ENCODE data around the gene GCNA.
"Not testable (repeated sequence)": the region's sequence is repeated elsewhere in the genome, so short reads cannot be mapped to it uniquely, and the experiment has no call there.

The GCNA gene

DNA sequence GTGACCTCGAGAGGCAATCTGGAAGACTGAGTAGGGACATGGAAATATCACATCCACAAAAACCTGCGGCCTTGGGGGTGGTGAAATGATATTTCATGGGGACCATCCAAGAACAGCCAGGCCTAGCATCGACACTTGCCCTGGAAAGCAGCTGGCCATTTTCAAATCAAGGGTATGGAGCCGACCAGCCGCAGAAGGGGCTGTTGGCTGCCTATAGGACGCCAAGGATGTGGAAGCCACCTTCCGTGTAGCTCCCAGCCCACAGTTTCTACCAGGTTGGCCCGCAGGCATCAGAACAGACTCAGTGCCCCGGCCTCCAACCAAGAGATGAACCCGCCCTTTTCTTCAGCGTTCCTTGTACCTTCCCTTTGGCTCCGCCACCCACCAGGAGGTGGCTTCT, 83.7 kb downstream of the GCNA start:
- TF ChIP-seq CTCF (IDR thresholded peaks at IDR 0.05; ENCODE audit: extremely low read depth, missing control alignments), result no peak
- no peak for DNase-seq (ENCODE audit: low spot score)

GRCh38 chrX:71662654-71663053, 84.4 kb downstream of the GCNA start:
- not testable (repeated sequence) for DNase-seq (ENCODE audit: low spot score)
